Natural killer cell (primary cell): ENCODE results near the gene INSIG1. TPM values are rescaled to one million over a fixed set of nuclear protein-coding genes. Genes with fewer than 3 reads are reported as not detected.

ENCODE experiments used
- ATAC-seq, 3 donors: fragments of 150-1000 bp in 2 of 3; fragments of 200-7000 bp in 1 of 3; cut with Tn5 transposase; 1 replicate in 1 of 3; 2 replicates in 2 of 3; pipeline ENCODE4 v1.10.0; 2021; ENCODE audit warnings: mild to moderate bottlenecking in 2 of 3, moderate library complexity in 2 of 3
- DNase-seq, 2 donors: peaks; one replicate each; pipeline versions ENCODE4 v3.0.0 to v3.0.0-alpha.2; 2013 to 2021; ENCODE audit warnings: mixed read lengths in 1 of 2
- H3K27ac ChIP-seq: one replicate; pipeline ENCODE4 v1.5.1; 2013; ENCODE audit warnings: mild to moderate bottlenecking, low read length
- H3K27me3 ChIP-seq: one replicate; pipeline ENCODE4 v1.6.1; 2013; ENCODE audit warnings: low read length; ENCODE audit not compliant: control insufficient read depth, insufficient read depth
- H3K36me3 ChIP-seq: one replicate; pipeline ENCODE4 v1.6.1; 2013; ENCODE audit warnings: low read length; ENCODE audit not compliant: control insufficient read depth, insufficient read depth
- H3K4me1 ChIP-seq: one replicate; pipeline ENCODE4 v1.6.1; 2013; ENCODE audit warnings: low read length; ENCODE audit not compliant: control insufficient read depth, insufficient read depth
- H3K4me3 ChIP-seq: one replicate; pipeline ENCODE4 v1.5.1; 2013; ENCODE audit warnings: low read length
- H3K9me3 ChIP-seq: one replicate; pipeline ENCODE4 v1.6.1; 2013; ENCODE audit warnings: low read length; ENCODE audit not compliant: control insufficient read depth, insufficient read depth
- H3K27ac Mint-ChIP-seq, 2 donors: one replicate each; pipeline ENCODE4 v1.8.0; 2022; ENCODE audit warnings: mild to moderate bottlenecking in 2 of 2, mixed read lengths in 2 of 2, moderate library complexity in 1 of 2
- H3K27me3 Mint-ChIP-seq, 2 donors: one replicate each; pipeline ENCODE4 v1.8.0; 2022; ENCODE audit warnings: low read depth in 2 of 2, mixed read lengths in 2 of 2
- H3K36me3 Mint-ChIP-seq: one replicate; pipeline ENCODE4 v1.8.0; 2022; ENCODE audit warnings: mixed read lengths
- H3K4me1 Mint-ChIP-seq, 2 donors: one replicate each; pipeline ENCODE4 v1.8.0; 2022; ENCODE audit warnings: mixed read lengths in 2 of 2
- H3K4me3 Mint-ChIP-seq: one replicate; pipeline ENCODE4 v1.8.0; 2022; ENCODE audit warnings: mild to moderate bottlenecking, moderate library complexity, mixed read lengths
- H3K9me3 Mint-ChIP-seq, 2 donors: one replicate each; pipeline ENCODE4 v1.8.0; 2022; ENCODE audit warnings: mixed read lengths in 2 of 2
- WGBS: methylation state at CpG from one replicate; pipeline ENCODE4 v1.1.7; 2013; ENCODE audit warnings: missing lambda C conversion rate; ENCODE audit not compliant: insufficient coverage; 5-methylcytosine and 5-hydroxymethylcytosine counted together
- intact Hi-C: fragments of 100-400 bp; cut with micrococcal nuclease; formaldehyde crosslinking; loops from one replicate; pipeline ENCODE4 v1.14.2; 2022
- total RNA-seq, 4 donors: library from RNA; stranded (reverse); fragments of 120-200 nt in 1 of 4; gene quantifications; one replicate each; pipeline versions ENCODE4 v1.2.3 to v1.2.4, GENCODE V29; 2013 to 2022
- TF ChIP-seq, protein P1 (sequence below): fragments of 200-600 bp; IDR thresholded peaks from one replicate; pipeline ENCODE4 v1.8.0; 2022; ENCODE audit warnings: antibody characterized with exemption

INSIG1 gene
- total RNA-seq, 3 donors from 2014 or later (not counting 1 experiment from before 2014, with no cell fraction given): 66.7 to 115 (median 84.5) TPM

DNA sequence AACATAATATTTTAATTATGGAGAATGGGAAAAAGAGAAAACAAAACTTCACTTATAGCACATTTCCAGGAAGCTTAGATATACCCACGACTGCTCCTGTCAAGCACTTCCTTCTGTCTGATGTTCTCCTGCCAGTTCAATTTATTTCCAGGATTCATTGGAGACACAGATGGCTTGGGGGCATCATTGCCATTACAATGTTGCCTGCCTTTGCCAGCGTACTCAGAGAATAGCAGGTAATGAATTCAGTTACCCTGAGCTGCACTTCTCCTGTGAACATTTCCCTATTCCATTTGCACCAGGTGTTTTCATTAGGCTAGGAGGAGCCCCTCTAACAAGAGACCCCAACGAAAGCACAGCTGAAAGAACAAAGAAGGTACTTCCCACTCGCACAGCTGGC lies 33.7 kb downstream of the INSIG1 start:
- intact Hi-C loops: no loop called here
- Histone ChIP-seq H3K27me3 (peaks cover 3% of the 10 kb centered on the region), H3K36me3 (no peaks in the 10 kb centered on the region), H3K9me3 (peaks cover 20% of the 10 kb centered on the region), H3K27ac (no peak overlapping the region), H3K4me1 (peaks cover 11% of the 10 kb centered on the region), H3K4me3 (no peak overlapping the region)
- Mint-ChIP-seq H3K27ac (no peak overlapping the region), H3K9me3 (no peaks in the 10 kb centered on the region), H3K36me3 (no peaks in the 10 kb centered on the region), H3K4me1 (no peaks in the 10 kb centered on the region), H3K4me3 (no peak overlapping the region), H3K27me3 (peaks cover 0 to under 1% of the 10 kb centered on the region in 2 donors)
- TF ChIP-seq, protein P1, sequence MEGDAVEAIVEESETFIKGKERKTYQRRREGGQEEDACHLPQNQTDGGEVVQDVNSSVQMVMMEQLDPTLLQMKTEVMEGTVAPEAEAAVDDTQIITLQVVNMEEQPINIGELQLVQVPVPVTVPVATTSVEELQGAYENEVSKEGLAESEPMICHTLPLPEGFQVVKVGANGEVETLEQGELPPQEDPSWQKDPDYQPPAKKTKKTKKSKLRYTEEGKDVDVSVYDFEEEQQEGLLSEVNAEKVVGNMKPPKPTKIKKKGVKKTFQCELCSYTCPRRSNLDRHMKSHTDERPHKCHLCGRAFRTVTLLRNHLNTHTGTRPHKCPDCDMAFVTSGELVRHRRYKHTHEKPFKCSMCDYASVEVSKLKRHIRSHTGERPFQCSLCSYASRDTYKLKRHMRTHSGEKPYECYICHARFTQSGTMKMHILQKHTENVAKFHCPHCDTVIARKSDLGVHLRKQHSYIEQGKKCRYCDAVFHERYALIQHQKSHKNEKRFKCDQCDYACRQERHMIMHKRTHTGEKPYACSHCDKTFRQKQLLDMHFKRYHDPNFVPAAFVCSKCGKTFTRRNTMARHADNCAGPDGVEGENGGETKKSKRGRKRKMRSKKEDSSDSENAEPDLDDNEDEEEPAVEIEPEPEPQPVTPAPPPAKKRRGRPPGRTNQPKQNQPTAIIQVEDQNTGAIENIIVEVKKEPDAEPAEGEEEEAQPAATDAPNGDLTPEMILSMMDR: no peak
- ATAC-seq: no peak
- no peak for DNase-seq
- 76% methylated on average over 4 of the region's 4 CpGs for WGBS

GRCh38 chr7:155333346-155334234 lies 35.9 kb downstream of the INSIG1 start:
- ATAC-seq (no peak), DNase-seq (no peak)
- H3K4me1 ChIP-seq: peaks cover 9% of the 10 kb centered on the region
- Mint-ChIP-seq H3K27ac (no peak overlapping the region), H3K4me3 (no peak overlapping the region), H3K36me3 (no peaks in the 10 kb centered on the region), H3K9me3 (no peaks in the 10 kb centered on the region), H3K4me1 (peaks cover 0 to 11% of the 10 kb centered on the region in 2 donors), H3K27me3 (peaks cover 0 to 9% of the 10 kb centered on the region in 2 donors)
- H3K4me3 ChIP-seq: no peak overlapping the region
- H3K27ac ChIP-seq: no peak overlapping the region
- peaks cover 3% of the 10 kb centered on the region for H3K27me3 ChIP-seq
- WGBS: 81% methylated on average over 23 of the region's 23 CpGs
- H3K9me3 ChIP-seq: peaks cover 13% of the 10 kb centered on the region
- TF ChIP-seq, protein P1: no peak
- intact Hi-C loops: no loop called here
- H3K36me3 ChIP-seq: no peaks in the 10 kb centered on the region

- Histone ChIP-seq H3K36me3 (no peaks in the 10 kb centered on the region), H3K4me1 (peaks cover 16% of the 10 kb centered on the region), H3K9me3 (no peaks in the 10 kb centered on the region), H3K4me3 (no peak overlapping the region), H3K27me3 (peaks cover 3% of the 10 kb centered on the region), H3K27ac (no peak overlapping the region)
- ATAC-seq (no peak), DNase-seq (no peak)
- Mint-ChIP-seq H3K27ac (no peak overlapping the region), H3K4me1 (peaks cover 4 to 23% of the 10 kb centered on the region in 2 donors), H3K4me3 (no peak overlapping the region), H3K9me3 (no peaks in the 10 kb centered on the region), H3K36me3 (no peaks in the 10 kb centered on the region), H3K27me3 (peaks cover 4 to 16% of the 10 kb centered on the region in 2 donors)
- 83% methylated on average over 21 of the region's 21 CpGs for WGBS
- TF ChIP-seq, protein P1: no peak
- intact Hi-C loops: loop anchor here (5.0 kb wide), 1 partner anchor 130 kb away; no protein-coding TSS in a partner anchor
Measured at GRCh38 chr7:155336812-155337602, 39.3 kb downstream of the INSIG1 start.
